Measurements from ENCODE around the gene RORC.

Gene RORC

GRCh38 chr1:151825751-151826660, 5.6 kb downstream of the RORC start:
- no peak for DNase-seq

DNA sequence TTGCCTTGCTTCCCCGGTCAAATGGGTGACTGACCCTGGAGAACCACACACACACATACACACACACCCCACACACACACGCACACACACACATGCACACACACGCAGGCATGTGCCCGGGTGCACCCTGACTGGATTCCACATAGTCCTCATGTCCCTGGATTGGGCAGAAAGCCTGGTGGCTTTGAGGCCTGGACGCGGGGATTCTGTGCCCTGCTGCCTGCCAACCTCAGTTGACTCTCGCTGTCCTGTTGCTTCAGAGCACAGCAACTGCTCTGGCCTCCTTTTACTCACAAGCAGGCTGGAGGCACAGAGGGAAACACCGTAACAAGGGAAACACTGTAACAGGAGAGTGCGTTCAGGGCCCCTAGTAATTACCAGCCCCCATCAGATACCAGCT, 6.4 kb downstream of the RORC start:
- no peak for DNase-seq

- DNase-seq = no peak
Measured at GRCh38 chr1:151823175-151823574, 8.4 kb downstream of the RORC start.

DNA sequence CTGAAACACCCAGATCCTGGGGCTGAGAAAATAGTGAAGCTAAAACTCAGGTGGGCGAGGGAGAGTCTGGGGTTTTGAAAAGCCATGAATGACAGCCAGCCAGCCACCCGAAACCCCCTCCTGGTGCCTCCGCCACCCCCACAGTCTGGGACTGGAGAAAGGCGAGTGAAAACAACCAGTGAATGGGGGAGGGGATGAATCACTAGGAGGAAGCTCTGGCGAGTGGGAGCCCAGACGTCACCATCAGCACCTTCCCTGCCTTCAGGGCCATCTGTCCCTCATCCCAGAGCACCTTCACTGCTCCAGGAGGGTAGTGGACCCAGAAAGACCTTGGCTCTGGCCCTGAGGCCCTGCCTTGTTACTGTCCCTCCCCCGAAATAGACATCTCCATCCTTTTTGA, 9.2 kb downstream of the RORC start:
- DNase-seq = no peak

DNA sequence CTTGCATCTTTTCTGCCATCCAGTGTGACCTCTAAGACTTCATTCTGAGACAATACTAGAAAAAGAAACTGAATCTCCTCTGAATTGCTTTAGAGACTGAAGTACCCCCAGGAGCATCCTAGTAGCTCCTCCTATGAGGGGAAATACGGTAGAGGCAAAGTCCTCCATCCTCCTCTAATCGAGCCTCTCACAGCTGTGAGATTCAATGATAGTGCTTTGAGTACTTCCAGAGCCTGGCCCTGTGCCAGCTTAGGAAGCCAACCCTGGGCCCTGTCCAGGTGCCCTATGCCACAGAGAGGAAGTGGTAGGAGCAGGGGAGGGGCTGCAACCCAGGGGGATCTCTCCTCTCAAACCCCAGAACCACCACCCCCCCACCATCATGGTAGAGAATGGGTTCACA, 10.7 kb downstream of the RORC start:
- no peak for DNase-seq

GRCh38 chr1:151819976-151820623, 11.5 kb downstream of the RORC start:
- DNase-seq = no peak

- no peak for DNase-seq
Measured at GRCh38 chr1:151819227-151819835, 12.3 kb downstream of the RORC start.

GRCh38 chr1:151817353-151817730, 14.3 kb downstream of the RORC start:
- no peak for DNase-seq

DNA sequence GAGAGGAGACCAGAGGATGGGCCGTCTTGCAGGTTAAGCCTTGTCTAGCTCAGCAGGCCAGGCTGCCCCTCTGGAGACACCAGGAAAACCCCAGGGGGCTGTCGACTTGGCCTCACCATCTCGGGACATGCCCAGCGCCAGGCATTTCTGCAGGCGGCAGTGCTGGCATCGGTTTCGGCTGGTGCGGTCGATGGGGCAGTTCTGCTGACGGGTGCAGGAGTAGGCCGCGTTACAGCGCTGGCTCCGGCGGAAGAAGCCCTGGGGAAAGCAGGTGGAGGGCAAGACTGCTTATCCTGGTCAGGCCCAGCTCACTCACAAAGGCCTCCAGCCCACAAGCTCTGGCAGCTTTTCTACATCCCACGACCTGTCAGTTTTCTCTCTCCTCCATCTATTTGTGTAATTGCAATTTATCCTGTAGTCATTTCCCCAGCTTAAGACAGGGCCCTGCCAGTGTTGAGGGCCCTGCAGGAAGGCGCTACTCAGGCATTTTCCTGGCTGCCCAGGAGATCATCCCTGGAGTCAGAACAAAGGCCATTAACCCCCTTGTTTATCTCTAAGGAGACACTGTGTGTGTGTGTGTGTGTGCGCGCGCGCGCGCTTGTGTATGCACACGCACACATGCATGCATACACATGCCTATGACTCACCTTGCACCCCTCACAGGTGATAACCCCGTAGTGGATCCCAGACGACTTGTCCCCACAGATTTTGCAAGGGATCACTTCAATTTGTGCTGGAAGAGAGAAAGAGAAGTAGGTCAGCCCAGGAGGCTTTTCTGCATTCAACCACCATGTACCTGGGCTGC, 14.9 kb downstream of the RORC start:
- no peak for DNase-seq

DNA sequence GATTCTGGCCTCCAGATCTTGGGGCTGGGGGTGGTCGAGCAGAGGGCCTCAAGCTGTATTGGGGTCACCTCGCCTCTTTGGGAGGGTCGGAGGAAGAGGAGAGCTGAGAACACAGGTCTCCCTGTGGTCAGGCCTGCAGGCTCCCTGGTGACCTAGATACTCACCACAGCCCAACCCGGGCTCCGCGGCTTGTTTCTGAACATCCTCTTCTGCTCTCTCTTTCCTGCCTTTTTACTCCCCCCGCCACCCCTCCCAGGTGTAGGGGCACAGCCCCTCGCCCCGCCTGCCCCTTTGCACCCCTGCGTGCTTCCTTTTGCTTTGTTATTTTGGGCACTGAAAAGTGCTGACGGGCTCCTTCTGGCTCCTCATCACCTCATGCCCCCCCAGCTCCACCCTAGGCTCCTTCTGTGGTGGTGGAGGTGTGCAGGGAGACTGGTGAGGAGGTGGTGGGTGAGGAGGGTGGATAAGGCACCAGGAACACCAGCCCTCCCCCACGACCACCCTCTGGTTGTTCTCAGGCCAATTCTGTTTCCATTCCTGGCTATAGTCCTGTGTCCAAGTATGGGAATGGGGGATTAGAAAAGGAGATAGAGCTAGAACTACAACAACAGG, 15.8 kb downstream of the RORC start:
- DNase-seq = peak; percentile 31

GRCh38 chr1:151814971-151815545, 16.5 kb downstream of the RORC start:
- DNase-seq = no peak

- no peak for DNase-seq
Measured at GRCh38 chr1:151814426-151814825, 17.2 kb downstream of the RORC start.

DNA sequence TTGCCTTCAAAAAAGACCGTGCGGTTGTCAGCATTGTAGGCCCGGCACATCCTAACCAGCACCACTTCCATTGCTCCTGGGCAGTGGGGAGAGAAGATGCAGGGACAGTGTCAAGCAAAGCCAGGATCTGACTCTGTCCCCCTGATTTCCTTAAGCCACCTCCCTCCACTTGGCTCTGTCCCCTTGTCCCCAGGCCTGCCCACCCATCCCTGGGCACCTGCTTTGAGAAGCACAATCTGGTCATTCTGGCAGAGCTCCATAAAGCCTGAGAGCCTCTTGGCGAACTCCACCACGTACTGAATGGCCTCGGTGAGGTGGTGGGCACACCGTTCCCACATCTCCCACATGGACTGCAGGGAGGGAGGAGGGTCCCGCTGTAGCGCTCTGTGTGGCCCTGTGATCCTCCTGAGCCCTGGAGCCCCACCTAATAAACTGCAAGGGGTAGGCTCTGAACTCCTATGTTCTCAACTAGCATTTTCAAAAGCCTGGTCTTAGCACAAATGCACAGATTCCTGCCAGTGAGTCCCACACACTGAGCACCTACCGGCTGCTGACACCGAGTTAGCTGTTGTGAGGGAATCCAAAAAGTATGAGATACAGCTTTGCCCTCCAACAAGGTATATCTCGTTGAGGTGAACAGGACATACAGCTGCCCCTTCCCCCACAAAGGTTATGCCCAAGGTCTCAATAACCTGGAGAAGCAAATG, 18.2 kb downstream of the RORC start:
- DNase-seq = no peak

DNA sequence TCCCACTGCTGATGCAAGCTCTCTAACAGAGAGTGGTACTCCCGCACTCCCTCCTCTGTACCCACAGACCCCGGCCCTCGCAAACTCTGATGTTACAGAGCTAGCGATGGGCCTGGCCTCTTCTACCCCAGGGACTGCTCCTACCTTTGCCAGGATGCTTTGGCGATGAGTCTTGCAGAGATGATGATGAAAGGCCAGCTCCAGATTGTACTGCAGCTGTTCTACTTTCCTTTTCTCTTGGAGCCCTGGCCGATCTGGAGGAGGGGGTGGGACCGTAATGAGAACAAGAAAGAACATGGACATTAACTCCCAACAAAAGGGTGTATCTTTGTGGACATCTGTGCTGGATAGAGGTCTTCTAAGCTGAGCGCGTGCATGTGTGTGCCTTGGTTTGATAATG, 20.4 kb downstream of the RORC start:
- DNase-seq = no peak

DNA sequence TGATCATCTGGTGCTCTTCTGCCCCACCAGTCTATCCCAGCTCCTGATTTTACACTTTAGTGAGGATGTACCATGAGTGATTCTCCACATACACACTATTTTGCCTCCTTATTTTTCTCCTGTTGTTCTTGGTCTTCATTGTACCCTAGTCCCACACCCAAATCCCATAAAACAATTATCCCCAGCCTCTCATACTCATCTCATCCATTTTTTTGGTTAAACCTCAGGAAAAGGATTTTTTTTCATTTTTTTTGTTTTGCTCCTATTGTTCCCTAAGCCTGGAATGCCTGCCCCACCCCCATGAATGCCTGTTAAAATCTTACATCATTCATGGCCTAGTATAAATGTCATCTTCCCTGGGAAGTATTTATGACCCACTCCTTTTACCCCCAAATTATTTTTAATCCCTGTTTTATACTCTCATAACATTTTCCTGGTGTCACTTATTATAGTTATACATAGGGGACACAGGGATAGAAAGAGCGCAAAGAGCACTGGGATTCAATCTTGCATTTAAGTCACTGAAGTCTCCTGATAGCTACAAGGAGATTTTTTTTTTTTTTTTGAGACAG, 21.5 kb downstream of the RORC start:
- DNase-seq = no peak

DNA sequence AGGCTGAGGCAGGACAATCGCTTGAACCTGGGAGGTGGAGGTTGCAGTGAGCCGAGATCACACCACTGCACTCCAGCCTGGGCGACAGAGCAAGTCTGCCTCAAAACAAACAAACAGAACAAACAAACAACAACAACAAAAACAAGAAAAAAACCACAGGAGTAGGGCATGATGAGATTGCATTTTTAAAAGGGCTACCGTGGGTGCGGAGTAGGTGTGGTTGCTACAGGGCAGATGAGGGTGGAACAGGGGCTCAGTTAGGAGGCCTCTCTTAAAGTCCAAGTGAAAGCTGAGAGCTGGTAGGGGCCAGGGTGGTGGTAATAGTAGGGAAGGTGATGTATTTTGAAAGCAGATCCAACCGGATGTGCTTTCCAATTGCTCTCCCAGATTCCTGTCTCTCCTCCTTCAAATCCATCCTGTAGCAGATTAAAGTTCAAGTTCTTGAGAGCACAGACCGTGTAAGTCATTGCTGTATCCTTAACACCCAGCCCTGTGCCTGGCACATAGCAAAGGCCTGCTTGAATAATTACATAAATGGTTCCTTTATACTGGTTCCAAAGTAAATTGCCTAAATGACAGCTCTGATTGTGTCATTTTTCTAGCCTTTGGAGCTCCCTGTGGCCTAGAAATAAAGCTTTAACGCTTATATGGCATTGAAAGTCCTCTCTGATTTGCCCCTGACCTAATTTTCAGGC, 22.2 kb downstream of the RORC start:
- no peak for DNase-seq

GRCh38 chr1:151807766-151808165, 23.8 kb downstream of the RORC start:
- DNase-seq = no peak

GRCh38 chr1:151807131-151807530, 24.5 kb downstream of the RORC start:
- DNase-seq = no peak

- no peak for DNase-seq
Measured at GRCh38 chr1:151806170-151806569, 25.4 kb downstream of the RORC start.

DNA sequence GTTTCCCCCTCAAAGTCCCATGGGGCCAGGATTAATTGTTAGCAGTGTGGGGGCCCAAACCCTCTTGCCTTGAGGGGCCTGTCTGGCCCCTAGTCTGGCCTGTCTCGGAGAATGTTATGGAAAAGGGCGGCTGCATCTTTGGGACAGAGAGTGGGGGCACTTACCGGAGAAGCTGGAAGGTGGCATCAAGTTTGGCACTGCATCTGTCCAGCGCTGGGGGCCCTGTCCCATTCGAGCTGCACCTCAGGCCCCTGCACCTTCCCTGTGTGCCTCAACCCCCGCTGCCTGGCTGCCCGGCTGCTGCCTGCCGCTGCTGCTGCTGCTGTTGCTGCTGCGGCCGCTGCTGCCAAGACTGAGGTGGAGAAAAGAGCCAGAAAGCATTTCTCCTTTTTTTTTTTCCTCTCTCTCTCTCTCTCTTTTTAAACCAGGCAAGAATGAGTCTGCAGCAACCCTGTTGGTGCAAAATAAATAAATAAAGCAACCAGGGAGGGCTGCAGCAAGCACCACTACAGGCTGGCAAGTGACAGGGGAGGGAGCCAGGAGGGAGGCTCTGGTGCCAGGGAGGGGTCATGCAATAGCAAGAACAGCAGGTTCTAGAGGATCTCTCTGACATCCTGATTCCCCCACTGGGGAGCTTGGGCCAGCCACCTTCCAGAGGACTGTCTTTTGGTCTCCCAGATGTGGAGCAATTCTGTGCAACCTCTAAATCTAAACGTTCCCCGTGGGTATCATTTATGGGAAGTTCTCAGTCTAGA, 26.4 kb downstream of the RORC start, which contains the start of gene LINGO4:
Gene LINGO4 (minus strand): TSS at position 354 of the 755 bp plus-strand sequence. CDS start 2,715 bp downstream, outside the sequence.
- DNase-seq = no peak
